HUES6 (cell line): Measurements from ENCODE around the gene PTER.

Source experiments
- H3K27ac ChIP-seq: 2 replicates; pipeline ENCODE4 v1.7.0; 2013; ENCODE audit warnings: low read depth, mild to moderate bottlenecking, low read length, inconsistent platforms
- H3K27me3 ChIP-seq: 2 replicates; pipeline ENCODE4 v1.6.1; 2013; ENCODE audit warnings: low read length; ENCODE audit not compliant: control insufficient read depth, insufficient read depth
- H3K36me3 ChIP-seq: 2 replicates; pipeline ENCODE4 v1.6.1; 2013; ENCODE audit warnings: low read length; ENCODE audit not compliant: control insufficient read depth, insufficient read depth
- H3K4me1 ChIP-seq: 2 replicates; pipeline ENCODE4 v1.6.1; 2013; ENCODE audit warnings: low read length; ENCODE audit not compliant: control insufficient read depth, insufficient read depth
- H3K4me3 ChIP-seq: 2 replicates; pipeline ENCODE4 v1.5.1; 2013; ENCODE audit warnings: low read depth, low read length
- H3K9ac ChIP-seq: one replicate; pipeline ENCODE4 v1.6.1; 2013; ENCODE audit warnings: mild to moderate bottlenecking, low read length
- H3K9me3 ChIP-seq: 2 replicates; pipeline ENCODE4 v1.6.1; 2013; ENCODE audit warnings: low read depth, low read length; ENCODE audit not compliant: control insufficient read depth, insufficient read depth

Gene PTER

DNA sequence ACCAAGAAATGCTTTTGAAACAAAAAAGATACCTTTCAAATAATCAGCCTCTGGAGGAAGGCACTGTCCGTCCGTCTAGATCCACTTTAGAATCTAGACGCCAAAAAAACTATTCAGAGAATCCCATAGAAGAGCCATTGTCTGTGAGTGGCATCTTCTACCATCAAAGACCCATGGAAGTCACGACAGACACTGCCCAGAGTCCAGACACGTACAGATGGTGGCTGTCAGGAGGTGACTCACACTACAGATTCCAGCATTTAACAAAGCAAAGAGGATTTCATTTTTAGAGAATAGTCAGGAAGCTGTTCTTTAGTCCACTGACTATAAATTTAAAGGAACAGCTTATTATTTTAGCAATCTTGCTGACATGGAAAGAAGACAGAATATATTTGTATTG is 73.2 kb downstream of the PTER start:
- H3K9me3 ChIP-seq: no peaks in the 10 kb centered on the region
- H3K27ac ChIP-seq: no peak overlapping the region
- H3K4me1 ChIP-seq: no peaks in the 10 kb centered on the region
- no peak overlapping the region for H3K9ac ChIP-seq
- H3K27me3 ChIP-seq: no peaks in the 10 kb centered on the region
- no peaks in the 10 kb centered on the region for H3K36me3 ChIP-seq
- H3K4me3 ChIP-seq: no peak overlapping the region

DNA sequence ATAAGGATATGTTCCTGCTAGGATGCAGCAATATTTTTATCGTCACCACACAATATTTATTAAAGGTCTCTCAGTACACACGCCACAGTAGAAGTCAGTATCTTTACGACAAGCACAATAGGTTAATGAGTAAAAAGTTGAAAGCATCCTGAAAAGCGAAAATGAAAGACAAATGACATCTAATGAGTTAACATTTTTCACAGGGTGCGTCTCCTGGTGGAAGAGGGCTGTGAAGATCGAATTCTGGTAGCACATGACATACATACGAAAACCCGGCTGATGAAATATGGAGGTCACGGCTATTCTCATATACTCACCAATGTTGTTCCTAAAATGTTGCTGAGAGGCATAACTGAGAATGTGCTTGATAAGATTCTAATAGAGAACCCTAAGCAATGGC is 74.0 kb downstream of the PTER start:
- H3K4me1 ChIP-seq: no peaks in the 10 kb centered on the region
- no peak overlapping the region for H3K9ac ChIP-seq
- H3K27ac ChIP-seq: no peak overlapping the region
- H3K27me3 ChIP-seq: no peaks in the 10 kb centered on the region
- no peaks in the 10 kb centered on the region for H3K36me3 ChIP-seq
- H3K9me3 ChIP-seq: no peaks in the 10 kb centered on the region
- no peak overlapping the region for H3K4me3 ChIP-seq

DNA sequence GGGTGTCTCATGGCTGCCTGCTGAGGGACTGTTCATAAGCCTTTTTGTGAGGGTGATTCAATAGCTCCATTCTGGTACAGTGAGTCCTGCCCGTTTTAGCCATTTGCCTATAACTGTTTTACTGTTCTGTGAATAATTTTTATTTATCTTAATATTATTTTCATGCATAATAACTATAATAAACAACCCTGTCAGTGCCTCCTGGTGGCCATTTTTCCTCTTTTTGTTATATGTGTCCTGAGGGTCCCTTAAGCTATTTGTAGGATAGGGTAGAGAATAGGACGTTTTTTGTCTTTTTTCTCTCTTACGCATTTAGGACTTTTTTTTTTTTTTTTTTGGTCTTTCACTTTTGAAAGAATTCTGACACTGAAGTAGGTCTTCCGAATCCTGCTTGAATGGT is 82.0 kb downstream of the PTER start:
- Histone ChIP-seq H3K9ac (no peak overlapping the region), H3K4me3 (no peak overlapping the region), H3K36me3 (no peaks in the 10 kb centered on the region), H3K27me3 (peaks cover 56% of the 10 kb centered on the region), H3K9me3 (no peaks in the 10 kb centered on the region), H3K4me1 (peaks cover 4% of the 10 kb centered on the region; the same call in 1 of the 2 replicates), H3K27ac (no peak overlapping the region)

DNA sequence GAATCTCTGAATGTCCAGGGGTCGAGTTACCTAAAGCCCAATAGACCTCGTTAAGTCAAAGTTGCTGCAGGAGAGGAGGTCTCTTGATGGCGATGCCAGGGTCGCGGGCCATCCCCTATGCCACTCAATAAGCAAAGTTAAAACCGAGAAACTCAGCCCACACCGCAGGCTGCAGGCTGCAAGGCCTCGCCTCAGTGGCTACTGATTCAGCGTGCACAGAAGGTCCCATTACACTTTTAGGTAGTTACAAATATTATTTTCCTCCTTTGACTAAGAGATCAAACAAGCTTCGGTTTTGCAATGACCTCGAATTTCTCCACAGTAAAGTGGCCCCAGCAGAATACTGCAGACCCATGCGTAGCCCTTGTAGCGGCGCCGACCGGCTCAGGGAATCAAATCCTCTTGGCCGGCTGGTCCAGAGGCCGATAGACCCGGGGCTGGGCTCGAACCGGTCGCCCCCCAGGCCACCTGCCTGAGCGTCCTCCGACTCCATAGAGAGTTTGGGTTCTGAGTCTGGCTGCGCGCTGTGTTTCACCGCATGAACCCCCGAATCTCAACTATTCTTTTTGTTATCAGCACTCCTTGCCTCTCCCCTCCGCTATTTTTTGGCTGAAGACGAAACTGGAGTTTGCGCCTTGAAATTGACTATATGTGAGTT is 82.6 kb downstream of the PTER start:
- Histone ChIP-seq H3K36me3 (no peaks in the 10 kb centered on the region), H3K4me3 (peak overlapping the region; percentile 63), H3K27ac (no peak overlapping the region), H3K9ac (peak overlapping the region; percentile 17), H3K27me3 (peaks cover 61% of the 10 kb centered on the region), H3K4me1 (peaks cover 4% of the 10 kb centered on the region; the same call in 1 of the 2 replicates), H3K9me3 (no peaks in the 10 kb centered on the region)

DNA sequence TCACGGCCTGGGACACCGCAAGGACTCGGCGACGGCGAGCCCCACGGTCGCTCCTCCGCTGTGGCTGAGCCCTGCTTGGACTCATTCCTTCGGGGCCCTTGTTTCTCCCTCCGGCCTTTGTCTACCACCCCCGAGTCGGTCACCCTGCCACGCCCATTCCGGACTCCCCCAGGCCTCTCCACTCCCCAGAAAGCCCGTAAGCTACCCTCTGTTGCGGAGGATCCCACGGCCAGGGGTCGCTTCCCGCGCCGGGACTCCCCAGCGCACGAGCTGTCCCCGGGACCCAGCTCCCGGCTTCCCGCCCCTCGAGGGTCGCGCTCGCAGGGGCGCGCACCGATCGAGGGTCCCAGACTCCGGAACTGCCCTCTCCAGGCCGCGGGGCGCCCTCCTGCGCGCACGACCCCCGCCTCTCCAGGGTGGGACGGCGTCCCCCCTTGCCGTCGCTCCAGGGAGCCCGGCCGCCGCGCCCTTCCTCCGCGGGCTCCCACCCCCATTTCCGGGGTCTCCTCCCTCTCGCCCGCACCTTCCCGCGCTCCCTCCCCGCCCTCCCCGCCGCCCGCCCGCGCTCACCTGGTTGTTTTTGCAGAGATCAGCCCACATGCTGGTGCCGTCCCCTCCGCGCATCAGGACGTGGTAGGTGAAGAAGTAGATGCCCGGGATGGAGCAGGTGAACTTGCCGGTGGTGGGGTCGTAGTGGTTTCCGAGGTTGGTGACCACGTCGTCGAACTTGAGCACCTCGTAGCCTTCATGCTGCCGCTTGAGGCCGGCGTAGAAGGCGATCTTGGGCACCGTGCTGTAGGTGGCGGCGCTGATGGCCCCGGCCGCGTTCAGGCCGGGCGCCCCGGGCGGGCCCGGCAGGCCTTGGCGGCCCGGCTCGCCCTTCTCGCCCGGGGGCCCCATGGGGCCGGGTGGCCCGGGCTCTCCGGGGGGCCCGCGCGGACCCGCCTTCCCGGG is 83.4 kb downstream of the PTER start:
- no peaks in the 10 kb centered on the region for H3K9me3 ChIP-seq
- H3K4me3 ChIP-seq: peak overlapping the region; percentile 63
- peak overlapping the region; percentile 17 for H3K9ac ChIP-seq
- H3K4me1 ChIP-seq: peaks cover 4% of the 10 kb centered on the region; the same call in 1 of the 2 replicates
- H3K27ac ChIP-seq: no peak overlapping the region
- peaks cover 66% of the 10 kb centered on the region for H3K27me3 ChIP-seq
- no peaks in the 10 kb centered on the region for H3K36me3 ChIP-seq

DNA sequence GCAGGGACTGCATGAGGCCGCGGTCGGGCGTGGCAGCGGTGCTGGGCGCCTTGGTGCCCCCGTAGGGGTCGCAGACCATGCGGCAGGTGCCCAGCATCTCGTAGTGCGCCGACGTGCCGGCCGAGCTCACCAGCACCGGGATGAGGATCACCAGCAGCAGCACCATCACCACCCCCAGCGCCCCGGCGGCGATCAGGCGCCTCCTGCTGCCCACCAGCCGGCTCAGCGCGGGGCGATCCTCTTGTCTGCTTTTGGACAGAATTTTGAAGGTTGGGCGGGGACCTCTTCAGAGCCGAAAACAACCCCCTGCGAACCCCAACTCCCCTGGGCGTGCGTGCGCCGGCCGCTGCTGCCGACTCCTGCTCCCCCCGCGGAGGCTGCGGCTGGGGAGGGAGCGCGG is 84.1 kb downstream of the PTER start:
- peak overlapping the region; percentile 63 for H3K4me3 ChIP-seq
- peaks cover 66% of the 10 kb centered on the region for H3K27me3 ChIP-seq

DNA sequence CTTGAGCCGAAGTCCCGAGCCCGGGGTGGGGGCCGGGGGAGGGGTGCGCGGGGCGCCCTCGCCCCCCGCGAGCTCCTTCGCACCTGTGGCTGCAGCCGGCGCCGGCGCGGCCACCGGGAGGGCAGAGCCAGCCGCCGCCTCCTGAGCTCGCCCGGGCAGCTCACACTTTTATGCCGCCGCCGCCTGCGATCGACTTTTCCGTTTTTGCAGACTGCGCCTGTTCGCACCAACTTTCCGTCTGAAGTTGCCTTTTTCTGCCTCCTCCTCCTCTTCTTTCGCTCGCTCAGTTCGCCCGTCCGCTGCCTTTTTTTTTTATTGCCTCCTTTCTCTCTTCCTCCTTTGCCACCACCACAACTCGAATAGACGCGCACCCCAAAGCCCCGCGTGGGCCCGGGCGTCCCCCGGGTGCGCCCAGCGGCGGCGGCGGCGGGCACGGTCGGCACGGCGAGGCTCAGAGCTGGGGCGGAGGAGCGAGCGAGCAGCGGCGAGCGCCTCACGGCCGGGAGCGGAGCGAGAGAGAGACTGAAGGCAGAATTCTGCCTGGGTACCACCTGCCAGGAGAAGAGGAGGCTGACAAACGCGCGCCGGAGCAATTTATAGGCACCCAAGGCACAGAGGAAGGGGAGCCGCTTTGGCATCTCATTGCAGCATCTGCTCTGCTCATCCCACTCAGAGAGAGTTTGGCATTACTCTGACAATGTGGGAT is 84.7 kb downstream of the PTER start, which contains the start of gene C1QL3:
C1QL3 (minus strand) TSS at position 569 of the 706 bp plus-strand sequence. CDS start 814 bp downstream, outside the sequence.
- H3K27ac ChIP-seq: no peak within 1 kb of the TSS
- no peak within 1 kb of the TSS for H3K9ac ChIP-seq
- H3K36me3 ChIP-seq: no peaks in the 10 kb centered on the region
- no peaks in the 10 kb centered on the region for H3K9me3 ChIP-seq
- H3K4me3 ChIP-seq: peak within 1 kb of the TSS; percentile 63
- H3K4me1 ChIP-seq: peaks cover 4% of the 10 kb centered on the region; the same call in 1 of the 2 replicates
- peaks cover 68% of the 10 kb centered on the region for H3K27me3 ChIP-seq

More for the DNA sequence above, 84.1 kb downstream of the PTER start:
- H3K27ac ChIP-seq: no peak overlapping the region
- peaks cover 4% of the 10 kb centered on the region; the same call in 1 of the 2 replicates for H3K4me1 ChIP-seq
- no peaks in the 10 kb centered on the region for H3K36me3 ChIP-seq
- H3K9ac ChIP-seq: no peak overlapping the region
- H3K9me3 ChIP-seq: no peaks in the 10 kb centered on the region

DNA sequence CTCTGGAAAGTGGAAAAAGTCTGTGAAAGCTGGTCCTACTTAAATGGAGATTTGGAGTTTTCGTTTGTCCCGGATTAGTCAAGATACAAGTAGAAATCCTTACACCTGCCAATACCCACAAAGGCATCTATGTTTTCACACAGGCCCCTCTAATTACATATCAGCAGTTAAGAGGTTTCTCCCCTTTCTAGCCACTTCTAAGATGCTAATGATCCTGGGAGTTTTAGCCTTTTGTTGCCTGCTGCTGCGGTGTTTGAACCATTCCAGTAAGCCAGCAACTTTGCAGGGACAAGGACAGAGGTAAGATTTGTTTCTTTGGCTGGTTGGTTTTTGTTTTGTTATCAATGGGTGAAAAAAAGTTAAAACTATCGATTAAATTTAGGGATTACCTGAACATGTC is 90.6 kb downstream of the PTER start:
- no peak overlapping the region for H3K9ac ChIP-seq
- no peaks in the 10 kb centered on the region for H3K36me3 ChIP-seq
- H3K4me3 ChIP-seq: no peak overlapping the region
- no peak overlapping the region for H3K27ac ChIP-seq
- H3K9me3 ChIP-seq: no peaks in the 10 kb centered on the region
- peaks cover 4% of the 10 kb centered on the region; the same call in 1 of the 2 replicates for H3K4me1 ChIP-seq
- H3K27me3 ChIP-seq: peaks cover 30% of the 10 kb centered on the region

DNA sequence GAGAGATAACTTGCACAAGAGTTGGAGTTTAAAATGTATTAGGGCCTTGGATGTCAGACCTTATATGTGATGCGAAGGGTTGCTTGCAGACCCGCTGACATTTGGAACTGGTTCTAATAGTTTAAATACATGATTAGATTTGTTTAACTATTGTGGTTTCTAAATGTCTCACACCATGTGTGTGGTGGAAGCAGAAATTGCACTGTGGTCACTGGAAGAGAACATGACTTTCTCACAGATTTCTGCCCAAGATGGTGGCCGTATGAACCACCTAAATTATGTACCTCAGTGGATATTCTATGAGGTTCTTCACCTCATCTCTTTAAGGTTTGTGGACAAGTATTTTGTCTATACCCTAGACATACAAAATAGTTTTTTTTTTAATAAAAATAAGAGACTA is 93.0 kb downstream of the PTER start:
- H3K4me1 ChIP-seq: peaks cover 4% of the 10 kb centered on the region; the same call in 1 of the 2 replicates
- no peaks in the 10 kb centered on the region for H3K36me3 ChIP-seq
- no peak overlapping the region for H3K4me3 ChIP-seq
- H3K27ac ChIP-seq: no peak overlapping the region
- no peak overlapping the region for H3K9ac ChIP-seq
- H3K9me3 ChIP-seq: no peaks in the 10 kb centered on the region
- peaks cover 6% of the 10 kb centered on the region; the same call in 1 of the 2 replicates for H3K27me3 ChIP-seq

DNA sequence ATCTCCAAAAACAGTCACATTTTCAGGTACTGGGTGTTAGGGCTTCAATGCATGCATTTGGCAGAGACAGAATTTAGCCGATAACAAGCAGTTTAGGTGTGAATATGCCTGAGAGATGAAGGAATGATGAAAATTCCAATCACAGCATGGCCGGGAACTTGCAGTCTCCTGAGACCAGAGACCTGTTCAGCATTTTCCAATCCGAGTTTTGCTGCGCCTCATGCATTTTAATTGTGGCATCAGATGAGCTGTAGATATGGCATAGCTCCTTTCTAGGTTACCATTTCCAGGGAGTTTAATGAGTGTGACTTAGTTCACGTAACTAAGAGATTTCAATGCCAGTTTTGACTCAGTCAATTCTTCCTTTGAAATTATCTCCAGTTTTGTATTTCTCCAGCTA is 99.3 kb downstream of the PTER start:
- no peak overlapping the region for H3K27ac ChIP-seq

More for the DNA sequence above, 99.3 kb downstream of the PTER start:
- H3K9me3 ChIP-seq: no peaks in the 10 kb centered on the region
- no peaks in the 10 kb centered on the region for H3K36me3 ChIP-seq
- H3K4me1 ChIP-seq: no peaks in the 10 kb centered on the region
- no peak overlapping the region for H3K9ac ChIP-seq
- H3K27me3 ChIP-seq: no peaks in the 10 kb centered on the region
- no peak overlapping the region for H3K4me3 ChIP-seq
